GM20000 (cell line): ENCODE measurements around the gene MYL4.
"Not testable (repeated sequence)": the region's sequence is repeated elsewhere in the genome, so short reads cannot be mapped to it uniquely, and the experiment has no call there.

ENCODE experiments used
- DNase-seq: peaks from one replicate; pipeline ENCODE4 v3.0.0; 2012; ENCODE audit warnings: low spot score
- TF ChIP-seq, protein P1 (sequence below): IDR thresholded peaks from 2 replicates; pipeline ENCODE4 v1.5.1; 2012; ENCODE audit warnings: mild to moderate bottlenecking, control low read depth; ENCODE audit errors: extremely low read depth, missing control alignments

Gene MYL4

DNA sequence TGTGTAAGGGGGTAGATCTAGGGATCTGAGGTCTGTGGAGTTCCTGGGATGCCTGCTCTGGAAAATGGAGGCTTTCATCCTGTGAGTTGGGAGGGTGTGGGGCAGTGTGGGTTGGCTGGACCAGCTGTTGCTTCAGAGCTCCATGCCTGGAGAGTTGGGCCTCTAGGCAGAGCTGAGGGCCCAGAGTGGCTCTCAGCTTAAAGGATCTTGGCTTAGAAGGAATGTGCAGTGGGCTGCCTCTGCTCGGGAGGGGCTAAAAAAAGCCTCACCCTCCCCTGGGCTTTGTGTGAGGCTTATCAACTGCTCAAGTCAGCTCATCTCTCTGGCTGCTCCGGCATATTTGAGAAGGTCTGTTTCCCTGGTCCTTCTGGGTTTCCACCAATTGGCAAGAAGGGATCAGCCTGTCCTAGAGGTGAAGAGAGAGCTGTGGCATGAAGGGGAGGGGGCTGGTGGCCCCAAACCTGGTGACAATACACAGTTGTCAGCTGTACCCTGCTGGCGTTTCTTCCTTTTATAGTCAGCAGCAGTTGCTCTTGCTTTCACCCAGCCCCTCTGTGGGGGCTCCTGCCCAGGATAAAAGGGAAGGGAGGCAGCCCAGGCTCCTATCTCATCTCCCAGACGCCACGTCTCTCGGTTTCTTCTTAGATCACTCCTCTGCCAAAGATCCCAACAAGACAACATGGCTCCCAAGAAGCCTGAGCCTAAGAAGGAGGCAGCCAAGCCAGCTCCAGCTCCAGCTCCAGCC, at the start of gene MYL4:
MYL4 (plus strand) TSS at position 605 of the 745 bp plus-strand sequence; CDS start at position 680, 75 bp downstream.
- no peak for DNase-seq
- TF ChIP-seq, protein P1, sequence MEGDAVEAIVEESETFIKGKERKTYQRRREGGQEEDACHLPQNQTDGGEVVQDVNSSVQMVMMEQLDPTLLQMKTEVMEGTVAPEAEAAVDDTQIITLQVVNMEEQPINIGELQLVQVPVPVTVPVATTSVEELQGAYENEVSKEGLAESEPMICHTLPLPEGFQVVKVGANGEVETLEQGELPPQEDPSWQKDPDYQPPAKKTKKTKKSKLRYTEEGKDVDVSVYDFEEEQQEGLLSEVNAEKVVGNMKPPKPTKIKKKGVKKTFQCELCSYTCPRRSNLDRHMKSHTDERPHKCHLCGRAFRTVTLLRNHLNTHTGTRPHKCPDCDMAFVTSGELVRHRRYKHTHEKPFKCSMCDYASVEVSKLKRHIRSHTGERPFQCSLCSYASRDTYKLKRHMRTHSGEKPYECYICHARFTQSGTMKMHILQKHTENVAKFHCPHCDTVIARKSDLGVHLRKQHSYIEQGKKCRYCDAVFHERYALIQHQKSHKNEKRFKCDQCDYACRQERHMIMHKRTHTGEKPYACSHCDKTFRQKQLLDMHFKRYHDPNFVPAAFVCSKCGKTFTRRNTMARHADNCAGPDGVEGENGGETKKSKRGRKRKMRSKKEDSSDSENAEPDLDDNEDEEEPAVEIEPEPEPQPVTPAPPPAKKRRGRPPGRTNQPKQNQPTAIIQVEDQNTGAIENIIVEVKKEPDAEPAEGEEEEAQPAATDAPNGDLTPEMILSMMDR, result no peak

DNA sequence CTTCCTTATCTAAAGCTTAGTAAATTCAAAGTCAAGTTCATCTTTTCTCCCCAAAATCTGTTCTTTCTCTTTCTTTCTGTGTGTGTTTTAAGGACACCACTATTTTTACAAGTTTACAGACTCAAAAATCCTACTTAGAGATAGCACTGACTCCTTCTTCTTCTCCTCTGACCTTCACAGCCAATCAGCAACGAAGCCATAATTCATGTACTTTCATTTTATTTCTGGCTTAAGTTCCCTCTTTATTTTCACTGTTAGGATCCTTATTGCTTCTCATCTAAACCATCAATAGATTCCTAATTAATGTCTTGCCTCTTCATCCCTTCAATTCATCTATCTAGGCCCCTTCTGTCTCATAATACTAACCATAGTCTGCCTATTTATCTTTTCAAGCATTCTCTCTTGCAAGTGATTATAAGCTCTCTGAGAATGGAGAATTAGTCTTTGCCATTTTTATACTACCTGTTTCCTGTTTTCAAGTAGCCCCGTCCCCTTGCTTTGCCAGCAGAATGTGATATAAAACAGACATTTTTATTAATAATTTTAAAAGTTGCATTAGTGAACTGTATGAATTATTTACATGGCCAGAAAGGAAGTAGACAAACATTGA, 47.0 kb upstream of the MYL4 start:
- DNase-seq, result no peak
- TF ChIP-seq, protein P1, result no peak

DNA sequence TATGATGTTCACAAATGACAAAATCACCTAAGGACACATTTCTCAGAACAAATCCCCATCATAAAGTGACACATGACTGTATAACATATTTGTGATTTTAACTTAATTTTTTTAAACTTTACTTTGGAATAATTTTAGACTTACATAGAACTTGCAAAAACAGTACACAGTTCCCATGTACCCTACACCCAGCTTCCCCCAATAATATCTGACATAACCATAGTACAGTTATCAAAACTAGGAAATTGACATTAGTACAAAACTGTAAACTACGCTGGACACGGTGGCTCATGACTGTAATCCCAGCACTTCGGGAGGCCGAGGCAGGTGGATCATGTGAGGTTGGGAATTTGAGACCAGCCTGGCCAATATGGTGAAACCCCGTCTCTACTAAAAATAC, 44.9 kb upstream of the MYL4 start:
- DNase-seq, result no peak

DNA sequence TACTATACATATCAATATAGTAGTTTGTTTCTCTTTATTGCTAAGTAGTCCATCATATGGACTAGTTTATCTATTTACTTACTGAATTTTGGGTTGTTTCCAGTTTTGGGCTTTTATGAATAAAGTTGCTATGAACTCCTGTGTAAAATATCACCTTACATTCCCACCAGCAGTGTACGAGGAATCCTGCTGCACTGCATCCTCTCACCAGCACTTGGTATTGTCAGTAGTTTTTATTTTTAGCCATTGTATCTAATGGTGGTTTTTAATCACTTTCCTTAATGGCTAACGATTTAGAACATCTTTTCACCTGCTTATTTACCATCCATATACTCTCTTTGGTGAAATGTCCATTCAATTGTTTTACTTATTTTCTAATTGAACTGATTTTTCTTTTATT, 44.0 kb upstream of the MYL4 start:
- TF ChIP-seq, protein P1, result no peak
- DNase-seq, result no peak

More for the DNA sequence above, 44.9 kb upstream of the MYL4 start:
- TF ChIP-seq, protein P1, result no peak

DNA sequence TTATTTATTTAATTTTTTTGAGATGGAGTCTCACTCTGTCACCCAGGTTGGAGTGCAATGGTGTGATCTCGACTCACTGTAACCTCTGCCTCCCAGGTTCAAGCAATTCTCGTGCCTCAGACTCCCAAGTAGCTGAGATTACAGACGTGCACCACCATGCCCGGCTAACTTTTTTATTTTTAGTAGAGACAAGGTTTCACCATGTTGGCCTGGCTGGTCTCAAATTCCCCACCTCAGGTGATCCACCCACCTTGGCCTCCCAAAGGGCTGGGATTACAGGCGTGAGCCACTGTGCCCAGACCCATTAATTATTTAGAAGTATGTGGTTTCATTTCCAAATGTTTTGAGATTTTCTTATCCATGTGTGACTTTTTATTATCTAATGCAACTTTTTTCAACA, 42.3 kb upstream of the MYL4 start:
- not testable (repeated sequence) for DNase-seq

DNA sequence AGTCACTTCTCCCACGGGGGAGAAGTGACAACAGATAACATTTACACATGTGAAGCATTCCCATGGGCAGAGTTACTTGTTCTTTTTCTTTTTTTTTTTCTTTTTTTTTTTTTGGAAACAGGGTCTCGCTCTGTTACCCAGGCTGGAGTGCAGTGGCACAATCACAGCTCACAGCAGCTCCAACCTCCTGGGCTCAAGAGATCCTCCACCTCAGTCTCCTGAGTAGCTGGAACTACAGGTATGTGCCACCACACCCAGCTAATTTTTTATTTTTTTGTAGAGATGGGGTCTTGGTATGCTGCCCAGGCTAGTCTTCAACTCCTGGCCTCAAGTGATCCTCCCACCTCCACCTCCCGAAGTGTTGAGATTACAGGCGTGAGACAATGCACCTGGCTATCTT, 40.3 kb upstream of the MYL4 start:
- not testable (repeated sequence) for DNase-seq

DNA sequence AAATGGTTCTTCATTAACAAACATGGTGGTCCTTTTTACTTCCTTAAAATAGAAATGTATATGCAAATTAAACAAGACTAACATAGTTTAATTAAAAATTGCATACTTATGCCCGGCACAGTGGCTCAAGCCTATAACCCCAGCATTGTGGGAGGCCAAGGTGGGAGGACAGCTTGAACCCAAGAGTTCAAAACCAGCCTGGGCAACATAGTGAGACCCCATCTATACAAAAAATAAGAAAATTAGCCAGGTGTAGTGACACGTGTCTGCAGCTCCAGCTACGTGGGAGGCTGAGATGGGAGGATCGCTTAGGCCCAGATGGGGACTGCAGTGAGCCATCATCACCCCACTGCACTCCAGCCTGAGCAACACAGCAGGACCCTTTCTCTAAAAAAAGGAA, 38.4 kb upstream of the MYL4 start:
- no peak for DNase-seq
- TF ChIP-seq, protein P1, result no peak

DNA sequence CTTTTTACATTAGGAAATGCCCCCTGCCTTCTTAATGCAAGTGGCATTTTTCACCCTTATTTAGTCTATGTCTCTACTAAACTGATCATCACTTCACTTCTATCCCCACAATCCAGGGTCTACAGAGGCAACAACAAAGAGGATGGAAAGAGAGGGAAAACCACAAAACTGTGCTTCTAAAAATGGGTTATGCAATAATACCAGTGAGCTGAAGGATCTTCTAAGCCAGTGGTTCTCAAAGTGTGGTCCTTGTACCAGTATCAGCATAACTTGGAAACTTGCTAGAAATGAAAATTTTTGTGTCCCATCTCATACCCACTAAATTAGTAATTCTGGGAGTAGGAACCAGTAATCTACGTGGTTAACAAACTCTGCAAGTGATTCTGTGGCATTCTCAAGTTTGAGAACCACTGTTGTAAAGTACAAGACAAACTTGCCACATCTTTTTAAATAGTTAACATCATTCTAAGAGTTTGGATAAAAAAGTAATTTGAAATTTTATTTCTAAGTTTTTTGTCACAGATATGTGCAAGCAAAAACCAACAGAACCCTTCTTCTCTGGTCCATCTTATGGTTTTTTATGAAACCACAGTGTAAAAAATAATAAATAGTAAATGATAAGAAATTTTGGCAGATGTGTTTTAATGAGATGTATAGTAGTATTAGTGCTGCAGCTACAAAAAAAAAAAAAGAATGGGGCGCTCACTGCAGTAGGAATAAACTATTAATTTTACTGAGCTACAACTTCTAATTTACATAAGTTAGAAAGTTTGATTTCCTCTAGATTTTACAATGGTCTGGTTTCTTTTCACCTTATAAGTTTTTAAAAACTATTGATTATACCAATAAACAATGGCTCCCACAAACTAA, 36.2 kb upstream of the MYL4 start:
- TF ChIP-seq, protein P1, result no peak
- no peak for DNase-seq

DNA sequence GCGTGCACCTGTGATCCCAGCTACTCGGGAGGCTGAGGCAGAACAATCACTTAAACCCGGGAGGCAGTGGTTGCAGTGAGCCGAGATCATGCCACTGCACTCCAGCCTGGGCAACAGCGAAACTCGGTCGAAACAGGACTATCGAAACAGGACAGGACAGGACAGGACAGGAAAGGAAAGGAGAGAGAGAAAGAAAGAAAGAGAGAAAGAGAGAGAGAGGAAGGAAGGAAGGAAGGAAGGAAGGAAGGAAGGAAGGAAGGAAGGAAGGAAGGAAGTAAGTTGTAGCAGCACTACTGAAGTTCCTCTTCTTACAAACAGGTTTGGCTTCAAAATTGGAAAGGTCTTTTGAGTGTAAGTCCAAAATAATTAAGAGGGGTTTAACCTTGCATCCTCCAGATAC, 34.3 kb upstream of the MYL4 start:
- not testable (repeated sequence) for DNase-seq
